ENCODE data around the gene TNFRSF8. TPM values are rescaled to one million over a fixed set of nuclear protein-coding genes. Genes with fewer than 3 reads are reported as not detected.

TNFRSF8 gene
- total RNA-seq, 1 experiment from 2014 or later, result 20.8 TPM

DNA sequence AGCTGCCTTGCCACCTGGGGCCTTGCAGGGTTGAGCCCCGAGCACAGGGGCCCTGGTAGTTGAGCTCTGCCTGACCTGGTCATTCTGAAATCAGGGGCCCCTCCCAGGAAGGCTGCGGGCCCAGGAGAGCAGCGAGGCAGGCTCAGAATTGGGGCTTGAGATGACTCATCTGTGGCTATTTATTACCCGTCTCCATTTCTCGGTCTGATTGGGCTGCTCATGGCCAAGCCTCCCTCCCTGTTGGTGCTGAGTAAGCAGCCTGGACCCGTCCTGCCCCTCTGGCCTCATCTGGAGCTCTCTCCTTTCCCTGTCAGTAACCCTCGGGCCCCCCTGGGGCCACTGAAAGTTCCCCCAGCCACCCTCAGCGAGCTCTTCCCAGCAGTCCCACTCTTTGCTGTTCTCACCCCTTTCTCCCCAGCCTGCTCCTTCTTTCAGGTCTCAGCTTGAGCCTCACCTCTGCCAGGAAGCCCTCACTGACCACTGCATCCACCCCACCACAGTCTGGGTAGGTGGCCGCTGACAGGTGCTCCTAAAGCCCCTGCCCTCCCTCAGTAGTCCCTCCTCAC, 11.0 kb upstream of the TNFRSF8 start:
- peaks cover 17% of the 10 kb centered on the region for H3K4me1 Mint-ChIP-seq
- no peaks in the 10 kb centered on the region for H3K36me3 Mint-ChIP-seq
- POLR2A ChIA-PET, result no interaction called here
- no peaks in the 10 kb centered on the region for H3K27me3 Mint-ChIP-seq (ENCODE audit: low read depth)
- DNase-seq (ENCODE audit: low spot score), result no peak
- CTCF ChIA-PET, result interaction anchor here (0.9 to 2.7 kb wide), 4 partner anchors 12 to 214 kb away, joined by 3 to 20 read pairs (median 6); no protein-coding TSS in a partner anchor
- peak; percentile 26; the same call in 1 of the 2 replicates for ATAC-seq
- TF ChIP-seq PREB (CRISPR knock-in tag; IDR thresholded peaks at IDR 0.05; ENCODE audit: borderline replicate concordance), result no peak
- TF ChIP-seq SOX15 (CRISPR knock-in tag; IDR thresholded peaks at IDR 0.05), result no peak
- TF ChIP-seq ZNF423 (CRISPR knock-in tag; IDR thresholded peaks at IDR 0.05), result no peak
- no peaks in the 10 kb centered on the region for H3K9me3 Mint-ChIP-seq
- H3K4me3 Mint-ChIP-seq, result no peak overlapping the region
- H3K27ac Mint-ChIP-seq, result peak overlapping the region; percentile 2; the same call in 1 of the 2 replicates

DNA sequence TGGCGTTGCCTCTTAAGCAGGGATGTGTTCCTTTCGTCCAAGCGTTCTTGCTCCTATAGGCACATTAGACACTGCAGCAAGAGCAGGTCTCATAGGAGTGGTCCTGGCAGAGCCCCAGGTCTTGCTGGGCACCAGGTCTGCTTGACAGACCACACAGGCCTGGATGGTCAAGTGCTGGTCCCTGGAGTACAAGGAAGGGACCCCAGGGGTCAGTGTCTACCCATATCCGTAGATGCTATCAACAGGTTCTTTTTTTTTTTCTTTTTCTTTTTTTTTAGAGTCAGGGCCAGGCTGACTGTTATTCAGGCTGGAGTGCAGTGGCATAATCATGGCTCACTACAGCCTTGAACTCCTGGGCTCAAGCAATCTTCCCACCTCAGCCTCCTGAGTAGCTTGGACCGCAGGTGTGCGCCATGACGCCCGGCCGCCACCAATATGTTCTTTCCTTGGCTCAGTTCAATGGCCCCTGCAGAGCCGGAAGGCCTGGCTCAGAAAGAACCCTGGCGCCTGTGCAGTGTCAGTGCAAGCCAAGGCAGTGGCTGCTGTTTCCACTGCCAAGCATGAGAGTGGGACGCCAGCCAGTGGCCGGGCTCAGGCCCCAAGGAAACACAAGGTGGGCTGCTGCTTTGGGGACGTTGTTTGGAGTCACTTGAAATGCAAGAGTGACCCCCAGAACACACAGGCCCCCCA, 10.0 kb upstream of the TNFRSF8 start:
- Mint-ChIP-seq H3K27me3 (ENCODE audit: low read depth) (no peaks in the 10 kb centered on the region), H3K4me3 (no peak overlapping the region), H3K4me1 (peaks cover 17% of the 10 kb centered on the region), H3K36me3 (no peaks in the 10 kb centered on the region), H3K9me3 (peaks cover 4% of the 10 kb centered on the region; the same call in 1 of the 2 replicates), H3K27ac (no peak overlapping the region)
- no peak for TF ChIP-seq GTF2I (CRISPR knock-in tag; conservative IDR thresholded peaks at IDR 0.05)
- no peak for TF ChIP-seq NR3C1 (CRISPR knock-in tag; conservative IDR thresholded peaks at IDR 0.05; ENCODE audit: low read depth)
- TF ChIP-seq USF1 (CRISPR knock-in tag; IDR thresholded peaks at IDR 0.05), result no peak
- no peak for TF ChIP-seq ATF6 (CRISPR knock-in tag; IDR thresholded peaks at IDR 0.05)
- no peak for TF ChIP-seq ZNF121 (CRISPR knock-in tag; IDR thresholded peaks at IDR 0.05)
- TF ChIP-seq ZNF138 (CRISPR knock-in tag; conservative IDR thresholded peaks at IDR 0.05), result no peak
- ChIA-PET CTCF (interaction anchor here (1.0 to 2.7 kb wide), 5 partner anchors 11 to 71 kb away, joined by 3 to 20 read pairs (median 5); no protein-coding TSS in a partner anchor), POLR2A (no interaction called here)
- DNase-seq (ENCODE audit: low spot score), result no peak
- peak; percentile 28 for ATAC-seq

DNA sequence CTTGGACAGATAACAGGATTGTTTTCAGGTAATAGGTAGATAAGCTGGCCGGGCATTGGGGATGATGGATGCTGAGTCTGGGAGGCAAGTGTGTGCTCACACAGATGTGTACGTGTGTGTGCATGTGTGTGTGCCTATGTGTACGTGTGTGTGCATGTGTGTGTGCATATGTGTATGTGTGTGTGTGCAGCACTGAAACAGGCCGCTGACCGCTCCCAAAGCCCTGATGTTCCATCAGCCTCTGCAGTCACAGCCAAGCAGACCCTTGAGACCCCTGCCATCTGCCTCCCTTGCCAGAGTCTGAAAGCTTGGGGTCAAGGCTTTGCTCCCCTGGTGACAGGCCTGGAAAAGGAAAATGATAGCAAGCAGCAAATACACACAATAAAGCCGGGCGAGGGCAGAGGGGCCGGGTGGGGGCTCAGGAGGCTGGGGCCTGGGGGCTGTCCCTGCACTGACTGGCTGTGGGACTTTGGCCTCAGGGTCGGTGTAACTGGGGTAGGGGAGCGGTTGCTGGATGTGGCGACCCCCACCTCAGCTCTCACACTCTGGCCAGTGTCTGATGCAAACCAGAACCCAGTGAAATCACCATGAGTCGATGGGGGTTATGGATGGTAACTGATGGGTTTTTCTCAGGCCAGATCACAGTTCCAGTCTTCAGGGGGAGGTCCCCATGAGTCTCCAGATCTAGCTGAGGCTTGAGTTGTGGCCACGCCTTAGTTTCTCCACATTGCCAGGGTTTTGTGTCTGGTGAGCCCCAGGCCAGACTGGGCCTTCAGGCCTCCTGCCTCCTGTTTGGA, 9.2 kb upstream of the TNFRSF8 start:
- no peak overlapping the region for H3K27ac Mint-ChIP-seq
- H3K36me3 Mint-ChIP-seq, result no peaks in the 10 kb centered on the region
- no peak for DNase-seq (ENCODE audit: low spot score)
- no peak overlapping the region for H3K4me3 Mint-ChIP-seq
- ATAC-seq, result no peak
- H3K9me3 Mint-ChIP-seq, result peaks cover 7% of the 10 kb centered on the region; the same call in 1 of the 2 replicates
- no peaks in the 10 kb centered on the region for H3K27me3 Mint-ChIP-seq (ENCODE audit: low read depth)
- peaks cover 17% of the 10 kb centered on the region for H3K4me1 Mint-ChIP-seq
- ChIA-PET CTCF (interaction anchor here (0.6 to 2.0 kb wide), 4 partner anchors 10 to 206 kb away, joined by 3 to 5 read pairs (median 3); no protein-coding TSS in a partner anchor), POLR2A (no interaction called here)
- no peak for TF ChIP-seq KAT7 (CRISPR knock-in tag; IDR thresholded peaks at IDR 0.05; ENCODE audit: borderline replicate concordance)
- no peak for TF ChIP-seq MLX (CRISPR knock-in tag; IDR thresholded peaks at IDR 0.05)
- TF ChIP-seq JUN (CRISPR knock-in tag; IDR thresholded peaks at IDR 0.05), result no peak
- no peak for TF ChIP-seq ELF4 (CRISPR knock-in tag; IDR thresholded peaks at IDR 0.05; ENCODE audit: low read depth)
